IMR-90 (cell line): ENCODE measurements around the gene CADM2. TPM values are rescaled to one million over a fixed set of nuclear protein-coding genes. Genes with fewer than 3 reads are reported as not detected.

Source experiments
- ATAC-seq: fragments of 200-7000 bp; cut with Tn5 transposase; 2 replicates; pipeline ENCODE4 v1.9.1; 2020; ENCODE audit warnings: low read depth, mild to moderate bottlenecking, moderate library complexity
- BruUV-seq: library from RNA; stranded (reverse); fragments of 400-500 nt; replicated peaks from 2 replicates; lab custom pipeline; 2021; lab: Mats Ljungman, UMichigan
- CTCF ChIA-PET: fragments of 300-600 bp; formaldehyde crosslinking; extraction: SDS; loops from one replicate; lab custom pipeline; 2021; ENCODE audit warnings: antibody characterized with exemption; lab: Yijun Ruan, JAX
- POLR2A ChIA-PET: fragments of 300-600 bp; sonication (Branson Sonifier 250); formaldehyde crosslinking; loops from one replicate; lab custom pipeline; 2022; ENCODE audit warnings: antibody characterized with exemption; ENCODE audit not compliant: unreplicated experiment; lab: Charles Lee
- DNase-seq: peaks from one replicate; pipeline ENCODE4 v3.0.0; 2013
- H2AFZ ChIP-seq: replicated peaks from 2 replicates; pipeline ENCODE3; 2013; ENCODE audit warnings: low read length, mild to moderate bottlenecking; ENCODE audit not compliant: poor library complexity
- H2AK5ac ChIP-seq: 2 replicates; pipeline ENCODE4 v1.6.1; 2013; ENCODE audit warnings: low read depth, low read length, inconsistent platforms
- H2AK9ac ChIP-seq: replicated peaks from 2 replicates; pipeline ENCODE3; 2013; ENCODE audit warnings: mild to moderate bottlenecking, low read depth, low read length, moderate library complexity; ENCODE audit not compliant: poor library complexity
- H2BK120ac ChIP-seq: 2 replicates; pipeline ENCODE4 v1.6.1; 2013; ENCODE audit warnings: low read depth, low read length, inconsistent platforms
- H2BK15ac ChIP-seq: 3 replicates; pipeline ENCODE4 v1.6.1; 2013; ENCODE audit warnings: low read depth, low read length, inconsistent platforms
- H2BK20ac ChIP-seq: 2 replicates; pipeline ENCODE4 v1.6.1; 2013; ENCODE audit warnings: low read depth, mild to moderate bottlenecking, inconsistent platforms, low read length, moderate library complexity
- H2BK5ac ChIP-seq: 2 replicates; pipeline ENCODE4 v1.6.1; 2013; ENCODE audit warnings: mild to moderate bottlenecking, low read depth, low read length, inconsistent platforms; ENCODE audit not compliant: poor library complexity, severe bottlenecking
- H3K14ac ChIP-seq: replicated peaks from 2 replicates; pipeline ENCODE4 v1.6.1; 2013; ENCODE audit warnings: low read depth, low read length, inconsistent platforms
- H3K18ac ChIP-seq: 2 replicates; pipeline ENCODE4 v1.6.1; 2013; ENCODE audit warnings: low read depth, low read length, control low read depth
- H3K23ac ChIP-seq: 2 replicates; pipeline ENCODE4 v1.6.1; 2013; ENCODE audit warnings: low read depth, low read length, inconsistent platforms
- H3K27ac ChIP-seq: 2 replicates; pipeline ENCODE4 v1.5.1; 2013; ENCODE audit warnings: mild to moderate bottlenecking, control low read depth, low read length; ENCODE audit not compliant: insufficient read depth
- H3K27me3 ChIP-seq: 2 replicates; pipeline ENCODE4 v1.6.1; 2013; ENCODE audit warnings: low read length; ENCODE audit not compliant: control insufficient read depth, insufficient read depth
- H3K36me3 ChIP-seq: 2 replicates; pipeline ENCODE4 v1.6.1; 2013; ENCODE audit warnings: low read length, mixed read lengths; ENCODE audit not compliant: control insufficient read depth, insufficient read depth
- H3K4ac ChIP-seq: 2 replicates; pipeline ENCODE4 v1.6.1; 2013; ENCODE audit warnings: low read depth, low read length, inconsistent platforms
- H3K4me1 ChIP-seq: 2 replicates; pipeline ENCODE4 v1.6.1; 2013; ENCODE audit warnings: low read length, mixed read lengths; ENCODE audit not compliant: control insufficient read depth, insufficient read depth
- H3K4me2 ChIP-seq: 2 replicates; pipeline ENCODE4 v1.6.1; 2013; ENCODE audit warnings: low read depth, mild to moderate bottlenecking, control low read depth, low read length, moderate library complexity
- H3K4me3 ChIP-seq: 2 replicates; pipeline ENCODE4 v1.5.1; 2013; ENCODE audit warnings: low read depth, mild to moderate bottlenecking, control low read depth, low read length, moderate library complexity; ENCODE audit not compliant: insufficient read depth
- H3K56ac ChIP-seq: 2 replicates; pipeline ENCODE4 v1.6.1; 2013; ENCODE audit warnings: low read length, inconsistent platforms; ENCODE audit not compliant: insufficient read depth; ENCODE audit errors: extremely low read depth
- H3K79me1 ChIP-seq, 2 experiments: 2 replicates each; pipeline ENCODE4 v1.6.1; 2013; ENCODE audit warnings: low read length in 2 of 2, inconsistent platforms in 1 of 2, low read depth in 1 of 2
- H3K9ac ChIP-seq: 2 replicates; pipeline ENCODE4 v1.6.1; 2013; ENCODE audit warnings: low read depth, low read length, control low read depth
- H3K9me1 ChIP-seq: 2 replicates; pipeline ENCODE4 v1.6.1; 2013; ENCODE audit warnings: low read length, inconsistent platforms; ENCODE audit not compliant: insufficient read depth
- H3K9me3 ChIP-seq: 2 replicates; pipeline ENCODE4 v1.6.1; 2013; ENCODE audit warnings: low read length; ENCODE audit not compliant: control insufficient read depth, insufficient read depth
- H4K20me1 ChIP-seq: 2 replicates; pipeline ENCODE4 v1.6.1; 2013; ENCODE audit warnings: low read length, inconsistent platforms; ENCODE audit not compliant: insufficient read depth
- H4K5ac ChIP-seq: 2 replicates; pipeline ENCODE4 v1.6.1; 2013; ENCODE audit warnings: mild to moderate bottlenecking, low read depth, low read length, control low read depth
- H4K8ac ChIP-seq, 2 experiments: 2 replicates each; pipeline ENCODE4 v1.6.1; 2013; ENCODE audit warnings: low read depth in 2 of 2, low read length in 2 of 2, control low read depth in 1 of 2, inconsistent platforms in 1 of 2
- H4K91ac ChIP-seq: 2 replicates; pipeline ENCODE4 v1.6.1; 2013; ENCODE audit warnings: low read depth, low read length, inconsistent platforms; ENCODE audit not compliant: insufficient read depth
- BHLHE40 ChIP-seq: fragments of 150-350 bp; IDR thresholded peaks from 2 replicates; pipeline ENCODE4 v1.6.1; 2016; ENCODE audit warnings: mild to moderate bottlenecking, low read depth, low read length
- CEBPB ChIP-seq: IDR thresholded peaks from 2 replicates; pipeline ENCODE4 v1.6.1; 2012; ENCODE audit warnings: low read depth, low read length, improper control_type of control experiment
- CHD1 ChIP-seq: IDR thresholded peaks from 2 replicates; pipeline ENCODE4 v1.6.1; 2012; ENCODE audit warnings: low read depth, low read length, improper control_type of control experiment
- FOS ChIP-seq: fragments of 150-350 bp; IDR thresholded peaks from 2 replicates; pipeline ENCODE4 v1.6.1; 2016; ENCODE audit warnings: low read depth, low read length
- MAFK ChIP-seq: IDR thresholded peaks from 2 replicates; pipeline ENCODE4 v1.6.1; 2012; ENCODE audit warnings: low read depth, low read length, improper control_type of control experiment
- MAZ ChIP-seq: IDR thresholded peaks from 2 replicates; pipeline ENCODE4 v1.6.1; 2012; ENCODE audit warnings: low read depth, mild to moderate bottlenecking, low read length, improper control_type of control experiment, moderate library complexity, borderline replicate concordance
- MXI1 ChIP-seq: IDR thresholded peaks from 2 replicates; pipeline ENCODE4 v1.6.1; 2012; ENCODE audit warnings: low read depth, mild to moderate bottlenecking, low read length, moderate library complexity, borderline replicate concordance
- NFE2L2 ChIP-seq: fragments of 150-350 bp; IDR thresholded peaks from 2 replicates; pipeline ENCODE4 v1.6.1; 2016; ENCODE audit warnings: low read depth, mild to moderate bottlenecking, low read length
- POLR2A ChIP-seq: IDR thresholded peaks from 2 replicates; pipeline ENCODE4 v1.6.1; 2012; ENCODE audit warnings: mild to moderate bottlenecking, low read depth, low read length
- RAD21 ChIP-seq: IDR thresholded peaks from 2 replicates; pipeline ENCODE4 v1.6.1; 2012; ENCODE audit warnings: low read length, improper control_type of control experiment
- RCOR1 ChIP-seq: IDR thresholded peaks from 2 replicates; pipeline ENCODE4 v1.6.1; 2012; ENCODE audit warnings: mild to moderate bottlenecking, low read length, improper control_type of control experiment; ENCODE audit not compliant: insufficient replicate concordance
- RFX5 ChIP-seq: IDR thresholded peaks from 2 replicates; pipeline ENCODE4 v1.8.0; 2012; ENCODE audit warnings: low read depth, mild to moderate bottlenecking, low read length, moderate library complexity
- SMC3 ChIP-seq: fragments of 150-350 bp; IDR thresholded peaks from 2 replicates; pipeline ENCODE4 v1.6.1; 2016; ENCODE audit warnings: low read depth, mild to moderate bottlenecking, antibody characterized with exemption, low read length, moderate library complexity
- WGBS, 2 experiments: methylation state at CpG; one replicate each; pipeline versions ENCODE4 v1.1.5 to v1.1.7; 2013; ENCODE audit warnings: missing lambda C conversion rate in 2 of 2; ENCODE audit not compliant: insufficient read length in 1 of 2; ENCODE audit errors: extremely low coverage in 2 of 2; 5-methylcytosine and 5-hydroxymethylcytosine counted together
- dilution Hi-C: fragments of 300-500 bp; cut with HindIII; formaldehyde crosslinking; loops from one replicate; pipeline ENCODE4 v1.14.3; 2018; ENCODE audit warnings: low sequenced_read_pairs; ENCODE audit not compliant: unreplicated experiment
- in situ Hi-C: fragments of 300-500 bp; cut with MboI; formaldehyde crosslinking; loops from 3 replicates; pipeline ENCODE4 v1.14.3; 2019; ENCODE audit warnings: low sequenced_read_pairs, inconsistent platforms, mixed read lengths
- intact Hi-C: fragments of 100-400 bp; cut with micrococcal nuclease; formaldehyde crosslinking; loops from 2 replicates; pipeline ENCODE4 v1.10.0; 2022
- polyA plus RNA-seq, 3 experiments: library from polyadenylated mRNA; depleted of rRNA; stranded (reverse); fragments of >200 nt; gene quantifications; 2 replicates each; pipeline ENCODE4 v1.2.3, GENCODE V29; 2012; ENCODE audit warnings: low replicate concordance in 1 of 3
- total RNA-seq: library from RNA; depleted of rRNA; stranded (reverse); fragments of >200 nt; gene quantifications from 2 replicates; pipeline ENCODE4 v1.2.3, GENCODE V29; 2012
- TF ChIP-seq, protein P1 (sequence below): fragments of 150-350 bp; IDR thresholded peaks from 2 replicates; pipeline ENCODE4 v1.6.1; 2016; ENCODE audit warnings: low read depth, mild to moderate bottlenecking, low read length, moderate library complexity, borderline replicate concordance
- TF ChIP-seq, protein P2 (sequence below): conservative IDR thresholded peaks from 2 replicates; pipeline ENCODE4 v1.5.1; 2012; ENCODE audit warnings: mild to moderate bottlenecking, low read depth, low read length, improper control_type of control experiment
- TF ChIP-seq, protein P3 (sequence below): fragments of 150-350 bp; IDR thresholded peaks from 2 replicates; pipeline ENCODE4 v1.6.1; 2017; ENCODE audit warnings: mild to moderate bottlenecking, antibody characterized with exemption, low read length, low read depth

Gene CADM2
- total and polyA plus RNA-seq, 2 of the 4 experiments (the other 2 are of a cell fraction): not detected

DNA sequence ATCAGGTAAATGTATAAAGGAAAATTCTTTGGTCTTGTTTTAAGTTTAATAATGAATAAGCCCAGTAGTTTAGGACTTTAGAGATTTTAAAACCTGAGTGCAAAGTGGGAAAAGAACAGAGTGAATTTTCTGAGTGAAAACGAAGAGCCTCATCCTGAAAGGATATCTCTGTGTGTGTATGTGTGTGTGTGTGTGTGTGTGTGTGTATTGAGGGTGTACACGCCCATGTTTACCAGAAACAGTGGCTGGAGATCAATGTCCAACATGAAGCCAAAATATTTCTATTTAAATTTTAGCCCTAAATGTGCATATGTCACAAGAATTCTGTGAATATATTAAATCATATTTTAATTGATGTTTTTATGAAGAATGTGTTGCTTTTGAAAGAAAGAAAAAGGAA is 549.9 kb downstream of the CADM2 start:
- no peaks in the 10 kb centered on the region for H3K9me1 ChIP-seq
- H3K4me1 ChIP-seq: no peaks in the 10 kb centered on the region
- no peaks in the 10 kb centered on the region for H3K36me3 ChIP-seq
- H2BK120ac ChIP-seq: no peak overlapping the region
- no peaks in the 10 kb centered on the region for H4K20me1 ChIP-seq
- in situ Hi-C loops (no loop called here), dilution Hi-C loops (no loop called here), intact Hi-C loops (no loop called here)
- no peak overlapping the region for H3K23ac ChIP-seq
- BruUV-seq: no TSS peak
- no peak overlapping the region for H3K4me2 ChIP-seq
- no peak overlapping the region for H2AFZ ChIP-seq
- WGBS, 2 experiments: no CpG with 5 or more reads among the region's 2 CpGs
- H3K27ac ChIP-seq: no peak overlapping the region
- no peak overlapping the region for H3K56ac ChIP-seq
- DNase-seq (no peak), ATAC-seq (no peak)
- no peak overlapping the region for H2AK5ac ChIP-seq
- ChIA-PET POLR2A (no interaction called here), CTCF (no interaction called here)
- no peak overlapping the region for H3K9ac ChIP-seq
- no peaks in the 10 kb centered on the region for H3K27me3 ChIP-seq
- no peak overlapping the region for H2BK5ac ChIP-seq
- no peak overlapping the region for H4K8ac ChIP-seq
- H3K4ac ChIP-seq: no peak overlapping the region
- H3K79me1 ChIP-seq: no peaks in the 10 kb centered on the region
- H3K14ac ChIP-seq: no peak overlapping the region
- no peak overlapping the region for H4K91ac ChIP-seq
- H3K9me3 ChIP-seq: no peaks in the 10 kb centered on the region
- no peak overlapping the region for H2AK9ac ChIP-seq
- no peak overlapping the region for H3K4me3 ChIP-seq
- H4K5ac ChIP-seq: no peak overlapping the region
- no peak overlapping the region for H3K18ac ChIP-seq
- no peak overlapping the region for H2BK20ac ChIP-seq
- TF ChIP-seq POLR2A (no peak), SMC3 (no peak), FOS (no peak), CHD1 (no peak), MXI1 (no peak), MAZ (no peak), BHLHE40 (no peak), RFX5 (no peak), NFE2L2 (no peak), CEBPB (no peak), RAD21 (no peak), MAFK (no peak), RCOR1 (no peak)
- TF ChIP-seq, protein P1, sequence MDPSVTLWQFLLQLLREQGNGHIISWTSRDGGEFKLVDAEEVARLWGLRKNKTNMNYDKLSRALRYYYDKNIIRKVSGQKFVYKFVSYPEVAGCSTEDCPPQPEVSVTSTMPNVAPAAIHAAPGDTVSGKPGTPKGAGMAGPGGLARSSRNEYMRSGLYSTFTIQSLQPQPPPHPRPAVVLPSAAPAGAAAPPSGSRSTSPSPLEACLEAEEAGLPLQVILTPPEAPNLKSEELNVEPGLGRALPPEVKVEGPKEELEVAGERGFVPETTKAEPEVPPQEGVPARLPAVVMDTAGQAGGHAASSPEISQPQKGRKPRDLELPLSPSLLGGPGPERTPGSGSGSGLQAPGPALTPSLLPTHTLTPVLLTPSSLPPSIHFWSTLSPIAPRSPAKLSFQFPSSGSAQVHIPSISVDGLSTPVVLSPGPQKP: no peak
- TF ChIP-seq, protein P2, sequence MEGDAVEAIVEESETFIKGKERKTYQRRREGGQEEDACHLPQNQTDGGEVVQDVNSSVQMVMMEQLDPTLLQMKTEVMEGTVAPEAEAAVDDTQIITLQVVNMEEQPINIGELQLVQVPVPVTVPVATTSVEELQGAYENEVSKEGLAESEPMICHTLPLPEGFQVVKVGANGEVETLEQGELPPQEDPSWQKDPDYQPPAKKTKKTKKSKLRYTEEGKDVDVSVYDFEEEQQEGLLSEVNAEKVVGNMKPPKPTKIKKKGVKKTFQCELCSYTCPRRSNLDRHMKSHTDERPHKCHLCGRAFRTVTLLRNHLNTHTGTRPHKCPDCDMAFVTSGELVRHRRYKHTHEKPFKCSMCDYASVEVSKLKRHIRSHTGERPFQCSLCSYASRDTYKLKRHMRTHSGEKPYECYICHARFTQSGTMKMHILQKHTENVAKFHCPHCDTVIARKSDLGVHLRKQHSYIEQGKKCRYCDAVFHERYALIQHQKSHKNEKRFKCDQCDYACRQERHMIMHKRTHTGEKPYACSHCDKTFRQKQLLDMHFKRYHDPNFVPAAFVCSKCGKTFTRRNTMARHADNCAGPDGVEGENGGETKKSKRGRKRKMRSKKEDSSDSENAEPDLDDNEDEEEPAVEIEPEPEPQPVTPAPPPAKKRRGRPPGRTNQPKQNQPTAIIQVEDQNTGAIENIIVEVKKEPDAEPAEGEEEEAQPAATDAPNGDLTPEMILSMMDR: no peak
- TF ChIP-seq, protein P3, sequence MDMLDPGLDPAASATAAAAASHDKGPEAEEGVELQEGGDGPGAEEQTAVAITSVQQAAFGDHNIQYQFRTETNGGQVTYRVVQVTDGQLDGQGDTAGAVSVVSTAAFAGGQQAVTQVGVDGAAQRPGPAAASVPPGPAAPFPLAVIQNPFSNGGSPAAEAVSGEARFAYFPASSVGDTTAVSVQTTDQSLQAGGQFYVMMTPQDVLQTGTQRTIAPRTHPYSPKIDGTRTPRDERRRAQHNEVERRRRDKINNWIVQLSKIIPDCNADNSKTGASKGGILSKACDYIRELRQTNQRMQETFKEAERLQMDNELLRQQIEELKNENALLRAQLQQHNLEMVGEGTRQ: no peak
- no peak overlapping the region for H2BK15ac ChIP-seq
